HTR-8/SVneo (cell line): ENCODE data around the gene PRDM16.

ENCODE experiments used
- DNase-seq: peaks from one replicate; pipeline ENCODE4 v3.0.0; 2011; ENCODE audit warnings: low spot score, mixed read lengths; ENCODE audit not compliant: insufficient read length
- FAIRE-seq: peaks from 2 replicates; lab custom pipeline; 2011; peaks lifted over from hg19 to GRCh38; lab: Jason Lieb, UNC

The PRDM16 gene

DNA sequence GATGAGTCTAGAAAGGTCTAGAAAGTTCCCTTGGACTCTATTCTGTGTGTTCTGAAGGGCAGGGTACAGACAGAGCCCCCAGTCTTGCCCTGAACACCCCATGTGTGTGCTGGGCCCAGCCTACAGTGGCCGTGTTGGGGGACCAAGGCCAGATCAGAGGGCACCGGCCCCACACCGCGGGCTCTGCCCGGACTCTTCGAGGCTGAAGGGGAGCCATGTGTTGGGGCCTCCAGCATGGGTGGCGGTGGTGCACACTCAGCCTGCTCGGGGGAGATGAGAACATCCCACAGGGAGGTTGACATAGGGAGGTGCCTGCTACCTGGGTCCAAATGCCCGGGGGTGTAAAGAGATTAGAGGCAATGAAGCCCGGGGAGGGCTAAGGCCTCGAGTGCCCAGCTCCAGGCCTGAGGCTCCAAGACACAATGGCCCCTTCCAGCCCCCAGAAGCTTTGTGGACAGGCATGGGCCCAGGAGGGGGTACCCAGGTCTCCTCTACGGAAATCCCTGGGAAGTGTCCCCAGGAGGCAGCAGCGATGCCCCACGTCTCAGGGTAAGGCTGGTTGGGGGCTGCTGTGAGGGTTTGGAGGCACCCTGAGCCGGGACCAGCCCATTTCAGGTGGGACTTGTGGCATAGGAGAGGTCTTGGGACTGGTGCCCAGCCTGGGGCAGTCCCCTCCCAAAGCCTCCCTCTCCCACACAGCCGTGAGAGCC lies 397.5 kb downstream of the PRDM16 start:
- no peak for DNase-seq
- FAIRE-seq, result no peak

GRCh38 chr1:3467096-3468036 lies 398.4 kb downstream of the PRDM16 start:
- DNase-seq (no peak), FAIRE-seq (no peak)

GRCh38 chr1:3468236-3469103 lies 399.5 kb downstream of the PRDM16 start:
- FAIRE-seq (no peak), DNase-seq (no peak)

DNA sequence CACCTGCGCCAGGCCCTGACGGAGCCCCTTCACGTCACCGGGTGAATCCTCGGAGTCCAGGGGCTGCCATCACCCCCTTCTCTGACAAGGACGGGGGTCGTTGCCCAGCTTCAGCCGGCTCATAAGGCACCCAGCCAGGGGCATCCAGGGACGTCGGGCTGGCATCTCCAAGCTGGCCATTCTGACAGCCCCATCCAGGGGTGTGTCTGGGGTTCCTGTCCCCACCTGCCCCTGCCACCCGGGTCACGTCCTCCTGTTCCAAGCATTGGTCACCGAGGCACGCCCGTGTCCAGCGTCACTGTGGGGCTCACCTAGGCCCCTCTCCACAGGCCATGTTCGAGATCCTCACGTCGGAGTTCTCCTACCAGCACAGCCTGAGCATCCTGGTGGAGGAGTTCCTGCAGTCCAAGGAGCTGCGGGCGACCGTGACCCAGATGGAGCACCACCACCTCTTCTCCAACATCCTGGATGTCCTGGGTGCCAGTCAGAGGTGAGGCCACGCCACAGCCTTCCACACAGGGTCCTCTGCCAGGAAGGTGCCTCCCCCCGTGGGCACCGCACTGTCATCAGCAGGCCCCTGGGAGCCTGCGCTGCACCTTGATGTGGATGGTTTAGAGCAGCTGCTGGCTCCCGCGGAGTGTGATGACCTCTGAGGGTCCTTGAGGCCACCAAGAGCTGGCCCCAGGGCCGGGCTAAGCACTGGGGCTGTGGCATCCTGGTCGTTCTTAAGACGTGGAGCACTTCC lies 400.3 kb downstream of the PRDM16 start:
- DNase-seq, result no peak
- no peak for FAIRE-seq

GRCh38 chr1:3469849-3470649 lies 401.0 kb downstream of the PRDM16 start:
- FAIRE-seq (no peak), DNase-seq (no peak)

DNA sequence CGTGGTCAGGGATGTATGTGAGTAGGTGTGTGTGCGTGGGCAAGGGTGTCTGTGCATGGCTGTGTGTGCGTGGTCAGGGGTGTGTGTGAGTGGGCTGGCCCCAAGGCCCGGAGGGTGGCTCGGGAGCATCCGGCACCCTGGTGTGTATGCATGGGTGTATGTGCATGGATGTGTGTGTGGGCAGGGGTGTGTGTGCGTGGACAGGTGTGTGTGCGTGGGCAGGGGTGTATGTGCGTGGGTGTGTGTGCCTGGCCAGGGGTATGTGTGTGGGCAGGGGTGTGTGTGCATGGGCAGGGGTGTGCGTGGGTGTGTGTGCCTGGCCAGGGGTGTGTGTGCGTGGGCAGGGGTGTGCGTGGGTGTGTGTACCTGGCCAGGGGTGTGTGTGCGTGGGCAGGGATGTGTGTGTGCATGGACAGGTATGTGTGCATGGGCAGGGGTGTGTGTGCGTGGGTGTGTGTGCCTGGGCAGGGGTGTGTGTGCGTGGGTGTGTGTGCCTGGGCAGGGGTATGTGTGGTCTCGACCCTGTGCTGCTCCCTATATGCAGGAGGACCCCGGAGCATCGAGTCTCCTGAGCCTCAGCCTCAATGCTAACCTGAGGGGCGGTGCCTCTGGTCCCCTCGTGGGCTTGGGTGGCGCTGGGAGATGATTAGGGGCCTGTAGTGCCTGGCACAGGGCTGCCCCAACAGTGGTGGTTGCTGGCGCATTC lies 401.8 kb downstream of the PRDM16 start:
- DNase-seq (no peak), FAIRE-seq (peak; percentile 95)

GRCh38 chr1:3471356-3472087 lies 402.5 kb downstream of the PRDM16 start:
- peak; percentile 64 for DNase-seq
- peak; percentile 95 for FAIRE-seq

- DNase-seq, result no peak
- no peak for FAIRE-seq
Measured at GRCh38 chr1:3472088-3472850, 403.3 kb downstream of the PRDM16 start.

- FAIRE-seq, result no peak
- no peak for DNase-seq
Measured at GRCh38 chr1:3472906-3473305, 403.9 kb downstream of the PRDM16 start.

DNA sequence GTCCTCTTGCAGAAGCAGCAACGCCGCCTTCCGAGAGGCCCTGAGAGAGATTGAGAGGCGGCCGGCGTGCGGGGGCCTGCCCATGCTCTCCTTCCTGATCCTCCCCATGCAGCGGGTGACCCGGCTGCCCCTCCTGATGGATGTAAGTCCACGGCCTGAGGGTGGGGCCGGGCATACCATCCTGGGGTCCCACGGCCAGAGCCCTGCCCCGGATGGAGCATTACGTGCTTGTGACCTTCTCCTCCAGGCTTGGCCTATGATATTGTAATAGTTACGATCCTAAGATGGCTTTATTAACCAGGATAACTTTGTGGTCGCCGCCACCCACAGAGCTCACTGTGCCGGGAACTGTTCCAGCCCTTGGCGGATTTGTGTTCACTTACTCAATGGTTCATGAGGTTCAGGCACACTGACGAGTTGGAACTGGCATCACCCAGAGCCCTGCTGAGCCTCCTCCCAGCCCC lies 404.4 kb downstream of the PRDM16 start:
- FAIRE-seq (no peak), DNase-seq (peak; percentile 42)

GRCh38 chr1:3474016-3474415 lies 405.0 kb downstream of the PRDM16 start:
- DNase-seq, result no peak
- FAIRE-seq, result peak; percentile 85

DNA sequence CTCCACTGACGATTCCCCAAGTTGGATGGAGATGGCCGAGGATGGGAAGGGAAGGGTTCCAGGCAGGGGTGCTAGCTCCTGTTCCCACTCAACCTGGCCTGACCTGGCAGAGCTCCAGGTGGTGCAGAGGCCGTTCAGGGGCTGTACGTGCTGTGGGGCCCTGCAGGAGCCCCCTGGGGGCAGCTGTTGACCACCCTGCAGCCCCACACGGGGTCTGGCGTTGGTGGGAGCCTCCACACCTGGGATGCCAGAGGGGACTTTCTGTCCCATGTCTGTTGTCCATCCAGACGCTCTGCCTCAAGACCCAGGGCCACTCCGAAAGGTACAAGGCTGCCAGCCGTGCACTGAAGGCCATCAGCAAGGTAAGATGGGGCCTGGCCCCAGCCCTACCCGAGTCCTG lies 405.4 kb downstream of the PRDM16 start:
- DNase-seq (no peak), FAIRE-seq (no peak)

DNA sequence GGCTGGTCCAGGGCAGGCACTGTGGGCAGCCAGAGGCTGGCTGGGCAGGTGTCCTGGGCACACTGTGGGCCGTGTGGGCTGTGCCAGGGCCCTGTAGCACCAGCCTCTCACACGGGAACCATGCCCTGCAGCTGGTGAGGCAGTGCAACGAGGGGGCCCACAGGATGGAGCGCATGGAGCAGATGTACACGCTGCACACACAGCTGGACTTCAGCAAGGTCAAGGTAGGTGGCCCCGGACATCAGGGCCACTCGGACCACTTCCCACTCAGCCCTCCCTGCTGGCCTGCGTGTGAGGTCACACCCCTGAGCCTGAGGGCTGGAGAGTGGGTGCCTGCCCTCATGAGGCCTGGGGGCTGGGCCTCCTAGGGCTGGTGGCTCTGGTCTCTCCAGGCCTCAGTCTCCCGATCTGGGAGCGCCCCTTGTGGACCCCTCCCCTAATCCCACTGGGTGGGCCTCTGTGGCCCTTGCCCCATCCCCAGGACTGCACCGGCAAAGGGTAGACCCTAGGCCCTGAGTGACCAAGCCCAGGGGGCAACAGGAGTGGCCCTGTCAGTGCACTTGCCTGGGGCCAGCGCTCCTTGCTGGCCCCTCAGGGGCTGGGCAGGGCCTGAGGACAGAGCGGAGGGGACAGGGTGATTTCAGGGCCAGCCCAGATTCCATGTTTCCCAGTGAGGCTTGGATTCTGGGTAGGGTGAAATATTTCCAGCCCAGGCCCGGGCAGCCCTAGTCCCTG lies 407.0 kb downstream of the PRDM16 start:
- FAIRE-seq (no peak), DNase-seq (no peak)

GRCh38 chr1:3476666-3477065 lies 407.7 kb downstream of the PRDM16 start:
- FAIRE-seq (no peak), DNase-seq (no peak)

- no peak for DNase-seq
- FAIRE-seq, result no peak
Measured at GRCh38 chr1:3477241-3477995, 408.4 kb downstream of the PRDM16 start.

GRCh38 chr1:3478187-3478586 lies 409.2 kb downstream of the PRDM16 start:
- DNase-seq (no peak), FAIRE-seq (no peak)
